ENCODE measurements around the gene TRAF5. TPM values are rescaled to one million over a fixed set of nuclear protein-coding genes. Genes with fewer than 3 reads are reported as not detected.

The TRAF5 gene, protein sequence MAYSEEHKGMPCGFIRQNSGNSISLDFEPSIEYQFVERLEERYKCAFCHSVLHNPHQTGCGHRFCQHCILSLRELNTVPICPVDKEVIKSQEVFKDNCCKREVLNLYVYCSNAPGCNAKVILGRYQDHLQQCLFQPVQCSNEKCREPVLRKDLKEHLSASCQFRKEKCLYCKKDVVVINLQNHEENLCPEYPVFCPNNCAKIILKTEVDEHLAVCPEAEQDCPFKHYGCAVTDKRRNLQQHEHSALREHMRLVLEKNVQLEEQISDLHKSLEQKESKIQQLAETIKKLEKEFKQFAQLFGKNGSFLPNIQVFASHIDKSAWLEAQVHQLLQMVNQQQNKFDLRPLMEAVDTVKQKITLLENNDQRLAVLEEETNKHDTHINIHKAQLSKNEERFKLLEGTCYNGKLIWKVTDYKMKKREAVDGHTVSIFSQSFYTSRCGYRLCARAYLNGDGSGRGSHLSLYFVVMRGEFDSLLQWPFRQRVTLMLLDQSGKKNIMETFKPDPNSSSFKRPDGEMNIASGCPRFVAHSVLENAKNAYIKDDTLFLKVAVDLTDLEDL
- total RNA-seq (2012; rRNA removed) (10.0 and 13.1 TPM in 2 replicates), polyA plus RNA-seq (2012; rRNA removed) (11.0 and 14.7 TPM in 2 replicates), Bru-seq, nascent RNA (percentile 87 among the genes with signal in this experiment), BruChase-seq, experiment 1, labeled RNA remaining after a 6-hour chase (percentile 75 among the genes with signal in this experiment), BruChase-seq, experiment 2, labeled RNA remaining after a 2-hour chase (percentile 82 among the genes with signal in this experiment)
- 2.9 and 4.3 TPM in 2 replicates for polyA plus RNA-seq (2012; cell fraction: cytosol; rRNA removed)
- 21.7 and 89.3 TPM in 2 replicates for polyA plus RNA-seq (2012; cell fraction: nucleus; rRNA removed; ENCODE audit: low replicate concordance)
- long read RNA-seq, transcript TRAF5-201 (11 exons, 3,972 nt): major isoform, 7 of 16 reads
- long read RNA-seq, partial matches to known transcripts: 4 of 16 reads
- long read RNA-seq, other reads (novel, unspliced or antisense): 4 of 16 reads

GRCh38 chr1:211326528-211327345 lies at the start of gene TRAF5:
TRAF5 (plus strand) TSS chr1:211326833; CDS start chr1:211353240, 26,407 bp downstream.
- Histone ChIP-seq H3K4me3 (ENCODE audit: insufficient read depth, low read depth, low read length) (peak within 1 kb of the TSS; percentile 58), H2BK15ac (ENCODE audit: low read depth, low read length) (peak within 1 kb of the TSS; percentile 50; the same call in 2 of the 3 replicates), H3K4me2 (ENCODE audit: low read depth, low read length) (peak within 1 kb of the TSS; percentile 93), H4K8ac (ENCODE audit: low read depth in 2 of 2, low read length in 2 of 2) (peak within 1 kb of the TSS; percentile 87 to 92), H3K56ac (ENCODE audit: extremely low read depth, insufficient read depth, low read length) (peak within 1 kb of the TSS; percentile 94), H3K27me3 (ENCODE audit: control insufficient read depth, insufficient read depth, low read length) (no peaks in the 10 kb centered on the region), H4K5ac (ENCODE audit: low read depth, low read length) (peak within 1 kb of the TSS; percentile 86), H2BK20ac (ENCODE audit: low read depth, low read length) (no peak within 1 kb of the TSS; the same call in 1 of the 2 replicates), H4K20me1 (ENCODE audit: insufficient read depth, low read length) (peaks cover 30% of the 10 kb centered on the region), H3K14ac (replicated peaks; ENCODE audit: low read depth, low read length) (peak within 1 kb of the TSS; percentile 99), H3K18ac (ENCODE audit: low read depth, low read length) (peak within 1 kb of the TSS; percentile 78), H3K36me3 (ENCODE audit: control insufficient read depth, insufficient read depth, low read length) (no peaks in the 10 kb centered on the region), H3K79me1 (ENCODE audit: low read depth in 1 of 2, low read length in 2 of 2) (peaks cover 27 to 49% of the 10 kb centered on the region in 2 experiments), H3K27ac (ENCODE audit: insufficient read depth, low read length) (peak within 1 kb of the TSS; percentile 87), H3K9me1 (ENCODE audit: insufficient read depth, low read length) (peaks cover 28% of the 10 kb centered on the region), H3K23ac (ENCODE audit: low read depth, low read length) (peak within 1 kb of the TSS; percentile 98), H2AFZ (replicated peaks; ENCODE audit: low read length, poor library complexity) (peak within 1 kb of the TSS; percentile 97), H3K4ac (ENCODE audit: low read depth, low read length) (peak within 1 kb of the TSS; percentile 98), H2BK120ac (ENCODE audit: low read depth, low read length) (peak within 1 kb of the TSS; percentile 92), H4K91ac (ENCODE audit: insufficient read depth, low read depth, low read length) (peak within 1 kb of the TSS; percentile 81), H2AK5ac (ENCODE audit: low read depth, low read length) (peak within 1 kb of the TSS; percentile 52), H3K4me1 (ENCODE audit: control insufficient read depth, insufficient read depth, low read length) (peaks cover 9% of the 10 kb centered on the region), H2AK9ac (replicated peaks; ENCODE audit: low read depth, low read length, poor library complexity) (peak within 1 kb of the TSS; percentile 90), H3K9ac (ENCODE audit: low read depth, low read length) (peak within 1 kb of the TSS; percentile 92), H3K9me3 (ENCODE audit: control insufficient read depth, insufficient read depth, low read length) (no peaks in the 10 kb centered on the region), H2BK5ac (ENCODE audit: low read depth, low read length, poor library complexity, severe bottlenecking) (peak within 1 kb of the TSS; percentile 52)
- intact Hi-C loops (cut with micrococcal nuclease): loop anchor here (1.0 to 2.0 kb wide), 2 partner anchors 56 to 329 kb away; no protein-coding TSS in a partner anchor
- CTCF ChIA-PET: no interaction called here
- peak; percentile 74; the same call in 1 of the 2 replicates for TF ChIP-seq MXI1 (IDR thresholded peaks at IDR 0.05; ENCODE audit: borderline replicate concordance, low read depth, low read length)
- TF ChIP-seq BHLHE40 (IDR thresholded peaks at IDR 0.05; ENCODE audit: low read depth, low read length): peak; percentile 85
- TF ChIP-seq POLR2A (IDR thresholded peaks at IDR 0.05; ENCODE audit: low read depth, low read length): 0 out of 2 replicates have a peak, but pooled peaks have one; percentile 20
- no peak for TF ChIP-seq CTCF (conservative IDR thresholded peaks at IDR 0.05; ENCODE audit: low read depth, low read length)
- peak; percentile 22; the same call in 1 of the 2 replicates for TF ChIP-seq USF2 (IDR thresholded peaks at IDR 0.05; ENCODE audit: low read depth, low read length)
- WGBS, 2 experiments (ENCODE audit: extremely low coverage in 2 of 2, insufficient read length in 1 of 2): 6% methylated on average over 15 of the region's 91 CpGs; no CpG with 5 or more reads in 1 of the 2 experiments
- POLR2A ChIA-PET (ENCODE audit: unreplicated experiment): no interaction called here
- dilution Hi-C loops (cut with HindIII; ENCODE audit: low sequenced_read_pairs, unreplicated experiment): no loop called here
- BruUV-seq (replicated peaks): no TSS peak
- peak; percentile 55 for DNase-seq
- ATAC-seq (ENCODE audit: low read depth): peak; percentile 78
- in situ Hi-C loops (cut with MboI; ENCODE audit: low sequenced_read_pairs): loop anchor here (5.0 to 10.0 kb wide), 2 partner anchors 148 to 186 kb away; no protein-coding TSS in a partner anchor
